ENCODE data around the gene STXBP2.

GRCh38 chr19:7636691-7637373 is at the start of gene STXBP2:
- TF ChIP-seq POLR2A (IDR thresholded peaks at IDR 0.05), result peak; percentile 64 to 86 (median 81)
- TF ChIP-seq, protein P1, sequence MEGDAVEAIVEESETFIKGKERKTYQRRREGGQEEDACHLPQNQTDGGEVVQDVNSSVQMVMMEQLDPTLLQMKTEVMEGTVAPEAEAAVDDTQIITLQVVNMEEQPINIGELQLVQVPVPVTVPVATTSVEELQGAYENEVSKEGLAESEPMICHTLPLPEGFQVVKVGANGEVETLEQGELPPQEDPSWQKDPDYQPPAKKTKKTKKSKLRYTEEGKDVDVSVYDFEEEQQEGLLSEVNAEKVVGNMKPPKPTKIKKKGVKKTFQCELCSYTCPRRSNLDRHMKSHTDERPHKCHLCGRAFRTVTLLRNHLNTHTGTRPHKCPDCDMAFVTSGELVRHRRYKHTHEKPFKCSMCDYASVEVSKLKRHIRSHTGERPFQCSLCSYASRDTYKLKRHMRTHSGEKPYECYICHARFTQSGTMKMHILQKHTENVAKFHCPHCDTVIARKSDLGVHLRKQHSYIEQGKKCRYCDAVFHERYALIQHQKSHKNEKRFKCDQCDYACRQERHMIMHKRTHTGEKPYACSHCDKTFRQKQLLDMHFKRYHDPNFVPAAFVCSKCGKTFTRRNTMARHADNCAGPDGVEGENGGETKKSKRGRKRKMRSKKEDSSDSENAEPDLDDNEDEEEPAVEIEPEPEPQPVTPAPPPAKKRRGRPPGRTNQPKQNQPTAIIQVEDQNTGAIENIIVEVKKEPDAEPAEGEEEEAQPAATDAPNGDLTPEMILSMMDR (IDR thresholded peaks at IDR 0.05), result peak in 4 of 7 experiments; percentile 49 to 60 (median 56)

Measured in body of pancreas (tissue), 4 donors.